Mesenchymal stem cell (in vitro differentiated cells and primary cell): ENCODE data around the gene TBC1D3B.
"Not testable (repeated sequence)": the region's sequence is repeated elsewhere in the genome, so short reads cannot be mapped to it uniquely, and the experiment has no call there.

ENCODE experiments used
- DNase-seq: peaks from one replicate; pipeline ENCODE4 v3.0.0-alpha.2; 2013
- H2AFZ ChIP-seq: one replicate; pipeline ENCODE4 v1.6.1; 2013; ENCODE audit warnings: low read depth, mild to moderate bottlenecking, control low read depth, inconsistent platforms, low read length, moderate library complexity
- H2AK5ac ChIP-seq: 2 replicates; pipeline ENCODE4 v1.6.1; 2013; ENCODE audit warnings: low read length, moderate library complexity, mild to moderate bottlenecking, inconsistent platforms; ENCODE audit not compliant: severe bottlenecking
- H2BK120ac ChIP-seq: one replicate; pipeline ENCODE4 v1.6.1; 2013; ENCODE audit warnings: low read depth, mild to moderate bottlenecking, inconsistent platforms, low read length, moderate library complexity
- H2BK12ac ChIP-seq, 2 experiments: one replicate each; pipeline ENCODE4 v1.6.1; 2013; ENCODE audit warnings: inconsistent platforms in 2 of 2, low read length in 2 of 2, mild to moderate bottlenecking in 2 of 2, moderate library complexity in 2 of 2, control low read depth in 1 of 2
- H2BK15ac ChIP-seq: one replicate; pipeline ENCODE4 v1.6.1; 2013; ENCODE audit warnings: mild to moderate bottlenecking, low read depth, inconsistent platforms; ENCODE audit not compliant: poor library complexity, severe bottlenecking
- H2BK5ac ChIP-seq: 2 replicates; pipeline ENCODE4 v1.6.1; 2013; ENCODE audit warnings: low read depth, mild to moderate bottlenecking, low read length, control low read depth, inconsistent platforms; ENCODE audit not compliant: poor library complexity, severe bottlenecking
- H3K14ac ChIP-seq, 2 experiments: one replicate each; pipeline ENCODE4 v1.6.1; 2013; ENCODE audit warnings: inconsistent platforms in 2 of 2, low read length in 2 of 2, control low read depth in 1 of 2, mild to moderate bottlenecking in 1 of 2, moderate library complexity in 1 of 2
- H3K18ac ChIP-seq, 2 experiments: one replicate each; pipeline ENCODE4 v1.6.1; 2013; ENCODE audit warnings: inconsistent platforms in 2 of 2, low read length in 2 of 2, control low read depth in 1 of 2, low read depth in 1 of 2, mild to moderate bottlenecking in 1 of 2
- H3K23ac ChIP-seq, 2 experiments: one replicate each; pipeline ENCODE4 v1.6.1; 2013; ENCODE audit warnings: inconsistent platforms in 2 of 2, low read length in 2 of 2, mild to moderate bottlenecking in 2 of 2, moderate library complexity in 2 of 2, control low read depth in 1 of 2
- H3K27ac ChIP-seq: 2 replicates; pipeline ENCODE4 v1.5.1; 2013; ENCODE audit warnings: mild to moderate bottlenecking, moderate library complexity, low read length, control low read depth, inconsistent platforms; ENCODE audit not compliant: poor library complexity, severe bottlenecking
- H3K27me3 ChIP-seq, 2 experiments: 2 replicates each; pipeline versions ENCODE4 v1.6.1 to v1.7.0; 2013; ENCODE audit warnings: low read length in 2 of 2, mild to moderate bottlenecking in 2 of 2, moderate library complexity in 2 of 2, control low read depth in 1 of 2, inconsistent platforms in 1 of 2; ENCODE audit not compliant: control insufficient read depth in 1 of 2, insufficient read depth in 1 of 2
- H3K36me3 ChIP-seq, 2 experiments: 2 replicates each; pipeline versions ENCODE4 v1.6.1 to v1.7.0; 2013; ENCODE audit warnings: low read length in 2 of 2, control low read depth in 1 of 2, inconsistent platforms in 1 of 2, low read depth in 1 of 2, mild to moderate bottlenecking in 1 of 2; ENCODE audit not compliant: insufficient read depth in 2 of 2, control insufficient read depth in 1 of 2
- H3K4ac ChIP-seq, 2 experiments: one replicate each; pipeline ENCODE4 v1.6.1; 2013; ENCODE audit warnings: inconsistent platforms in 2 of 2, low read length in 2 of 2, mild to moderate bottlenecking in 2 of 2, moderate library complexity in 2 of 2, control low read depth in 1 of 2, low read depth in 1 of 2
- H3K4me1 ChIP-seq: 2 replicates; pipeline ENCODE4 v1.6.1; 2013; ENCODE audit warnings: low read depth, low read length, control low read depth; ENCODE audit not compliant: control insufficient read depth, insufficient read depth
- H3K4me2 ChIP-seq: 2 replicates; pipeline ENCODE4 v1.6.1; 2013; ENCODE audit warnings: low read length, mild to moderate bottlenecking, inconsistent platforms; ENCODE audit not compliant: poor library complexity, severe bottlenecking
- H3K4me3 ChIP-seq, 2 experiments: 2 replicates each; pipeline versions ENCODE4 v1.5.1 to v1.7.0; 2013; ENCODE audit warnings: low read length in 2 of 2, mild to moderate bottlenecking in 2 of 2, control low read depth in 1 of 2, low read depth in 1 of 2; ENCODE audit not compliant: insufficient read depth in 1 of 2
- H3K79me1 ChIP-seq: replicated peaks from 2 replicates; pipeline ENCODE4 v1.6.1; 2013; ENCODE audit warnings: mild to moderate bottlenecking, control low read depth, low read length, inconsistent platforms; ENCODE audit not compliant: poor library complexity, severe bottlenecking
- H3K9ac ChIP-seq: 2 replicates; pipeline ENCODE4 v1.7.0; 2013; ENCODE audit warnings: mild to moderate bottlenecking, low read length, moderate library complexity
- H3K9me3 ChIP-seq: 2 replicates; pipeline ENCODE4 v1.7.0; 2013; ENCODE audit warnings: mild to moderate bottlenecking, low read length; ENCODE audit not compliant: control insufficient read depth
- H4K8ac ChIP-seq: one replicate; pipeline ENCODE4 v1.6.1; 2013; ENCODE audit warnings: inconsistent platforms, mild to moderate bottlenecking, low read length, moderate library complexity
- H4K91ac ChIP-seq: one replicate; pipeline ENCODE4 v1.6.1; 2013; ENCODE audit warnings: mild to moderate bottlenecking, low read length, inconsistent platforms
- WGBS: methylation state at CpG from one replicate; pipeline ENCODE4 v1.1.7; 2013; ENCODE audit warnings: mixed read lengths; 5-methylcytosine and 5-hydroxymethylcytosine counted together

The TBC1D3B gene

GRCh38 chr17:36219556-36219955, 43.1 kb upstream of the TBC1D3B start:
- H3K9ac ChIP-seq, H4K91ac ChIP-seq, H2BK12ac ChIP-seq, H2BK120ac ChIP-seq, H3K9me3 ChIP-seq, H4K8ac ChIP-seq, H3K4me3 ChIP-seq, H3K27ac ChIP-seq, H2AK5ac ChIP-seq, H3K18ac ChIP-seq, H3K4me2 ChIP-seq, H3K27me3 ChIP-seq, H3K4ac ChIP-seq, H2BK5ac ChIP-seq, H3K23ac ChIP-seq, H2AFZ ChIP-seq, H3K4me1 ChIP-seq, H3K79me1 ChIP-seq, H3K14ac ChIP-seq, DNase-seq, H3K36me3 ChIP-seq, H2BK15ac ChIP-seq: not testable (repeated sequence)
- WGBS = 75% methylated on average over 1 of the region's 1 CpG

- H4K91ac ChIP-seq, H3K18ac ChIP-seq, H3K4me2 ChIP-seq, H3K9ac ChIP-seq, H3K4ac ChIP-seq, H2BK12ac ChIP-seq, H3K23ac ChIP-seq, H4K8ac ChIP-seq, H3K36me3 ChIP-seq, H3K27ac ChIP-seq, DNase-seq, H3K79me1 ChIP-seq, H3K9me3 ChIP-seq, H2AFZ ChIP-seq, H2BK5ac ChIP-seq, H3K4me3 ChIP-seq, H3K4me1 ChIP-seq, H2BK15ac ChIP-seq, H2AK5ac ChIP-seq, H3K14ac ChIP-seq, H2BK120ac ChIP-seq: not testable (repeated sequence)
- H3K27me3 ChIP-seq = peaks cover 13 to 18% of the 10 kb centered on the region in 2 experiments
- 71% methylated on average over 7 of the region's 7 CpGs for WGBS
These were observed 39.2 kb upstream of the TBC1D3B start for GRCh38 chr17:36215406-36216308.

- H3K9ac ChIP-seq = no peak overlapping the region
- no peak overlapping the region for H3K4me3 ChIP-seq
- no peaks in the 10 kb centered on the region for H3K9me3 ChIP-seq
- H2BK120ac ChIP-seq = no peak overlapping the region
- no peak overlapping the region for H4K91ac ChIP-seq
- no peak overlapping the region for H2BK12ac ChIP-seq
- H3K4ac ChIP-seq = no peak overlapping the region
- no peak overlapping the region for H2AFZ ChIP-seq
- H3K4me1 ChIP-seq = no peaks in the 10 kb centered on the region
- no peak overlapping the region for H2BK15ac ChIP-seq
- H3K36me3 ChIP-seq = no peaks in the 10 kb centered on the region
- no peak overlapping the region for H3K18ac ChIP-seq
- no peak overlapping the region for H3K14ac ChIP-seq
- peaks cover 18 to 20% of the 10 kb centered on the region in 2 experiments for H3K27me3 ChIP-seq
- H3K23ac ChIP-seq = no peak overlapping the region
- H4K8ac ChIP-seq = no peak overlapping the region
- no peak overlapping the region for H2AK5ac ChIP-seq
- H3K4me2 ChIP-seq = no peak overlapping the region
- no peak for DNase-seq
- H3K27ac ChIP-seq = no peak overlapping the region
- H2BK5ac ChIP-seq = no peak overlapping the region
- H3K79me1 ChIP-seq = no peaks in the 10 kb centered on the region
These were observed 38.5 kb upstream of the TBC1D3B start for GRCh38 chr17:36214918-36215317.

- no peaks in the 10 kb centered on the region for H3K4me1 ChIP-seq
- no peak overlapping the region for H3K4me3 ChIP-seq
These were observed 37.3 kb upstream of the TBC1D3B start for GRCh38 chr17:36213695-36214094.

More at GRCh38 chr17:36213695-36214094, 37.3 kb upstream of the TBC1D3B start:
- Histone ChIP-seq H3K18ac (no peak overlapping the region), H2BK5ac (no peak overlapping the region), H2BK15ac (no peak overlapping the region), H2BK12ac (no peak overlapping the region), H3K9me3 (no peaks in the 10 kb centered on the region), H3K14ac (no peak overlapping the region), H3K4me2 (no peak overlapping the region), H2AFZ (no peak overlapping the region), H3K9ac (no peak overlapping the region), H3K27me3 (peaks cover 18 to 22% of the 10 kb centered on the region in 2 experiments), H4K91ac (no peak overlapping the region), H2AK5ac (no peak overlapping the region), H3K79me1 (no peaks in the 10 kb centered on the region), H4K8ac (no peak overlapping the region), H3K27ac (no peak overlapping the region), H3K4ac (no peak overlapping the region), H2BK120ac (no peak overlapping the region), H3K23ac (no peak overlapping the region), H3K36me3 (no peaks in the 10 kb centered on the region)
- 61% methylated on average over 3 of the region's 3 CpGs for WGBS
- DNase-seq = no peak
